Eye (tissue), 1 donor: ENCODE results near the gene CCDC174.
A peak's percentile ranks its signal among the peaks of the same experiment; 100 is the strongest.
"Not testable (repeated sequence)": the region's sequence is repeated elsewhere in the genome, so short reads cannot be mapped to it uniquely, and the experiment has no call there.

Source experiments
- DNase-seq: peaks from one replicate; pipeline ENCODE4 v3.0.0-alpha.2; 2015

Gene CCDC174

DNA sequence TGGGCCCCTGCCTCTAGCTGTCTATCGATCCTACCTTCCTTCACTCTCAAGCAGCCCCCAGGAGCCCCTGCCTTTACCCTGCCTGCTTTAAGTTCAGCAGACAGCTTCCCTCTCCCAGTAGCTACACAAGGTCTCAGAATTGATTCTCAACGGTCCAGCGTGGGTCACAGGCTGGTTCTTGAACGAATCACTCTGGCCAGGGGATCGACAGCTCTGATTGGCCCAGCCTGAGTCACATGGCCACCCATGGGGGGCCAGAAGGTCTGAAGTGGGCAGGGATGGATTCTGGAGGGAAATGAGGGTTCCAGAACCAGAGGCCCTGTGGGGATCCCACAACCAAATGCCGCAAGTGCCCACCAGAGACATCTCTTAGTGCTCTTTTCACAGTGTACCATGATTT is 23.7 kb upstream of the CCDC174 start:
- DNase-seq: no peak

DNA sequence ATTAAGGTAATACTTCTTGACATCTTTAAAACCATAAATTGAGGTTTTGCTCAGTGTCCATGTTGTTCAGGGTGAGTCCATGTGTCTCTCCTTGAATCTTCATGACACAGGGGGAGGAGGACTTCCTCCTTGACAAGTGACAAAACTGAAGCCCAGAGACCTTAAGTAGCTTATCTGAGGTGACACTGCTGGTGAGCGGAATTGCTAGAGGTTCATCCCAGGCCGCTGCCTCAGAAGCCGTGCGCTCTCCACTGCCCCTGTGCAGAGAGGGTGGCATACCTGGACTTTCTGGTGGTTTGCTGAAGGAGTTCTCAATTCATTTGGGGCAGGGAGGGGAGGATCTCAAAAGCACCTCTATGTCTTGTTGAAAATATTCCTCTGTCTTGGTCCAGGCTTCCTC is 23.2 kb upstream of the CCDC174 start:
- DNase-seq: no peak

DNA sequence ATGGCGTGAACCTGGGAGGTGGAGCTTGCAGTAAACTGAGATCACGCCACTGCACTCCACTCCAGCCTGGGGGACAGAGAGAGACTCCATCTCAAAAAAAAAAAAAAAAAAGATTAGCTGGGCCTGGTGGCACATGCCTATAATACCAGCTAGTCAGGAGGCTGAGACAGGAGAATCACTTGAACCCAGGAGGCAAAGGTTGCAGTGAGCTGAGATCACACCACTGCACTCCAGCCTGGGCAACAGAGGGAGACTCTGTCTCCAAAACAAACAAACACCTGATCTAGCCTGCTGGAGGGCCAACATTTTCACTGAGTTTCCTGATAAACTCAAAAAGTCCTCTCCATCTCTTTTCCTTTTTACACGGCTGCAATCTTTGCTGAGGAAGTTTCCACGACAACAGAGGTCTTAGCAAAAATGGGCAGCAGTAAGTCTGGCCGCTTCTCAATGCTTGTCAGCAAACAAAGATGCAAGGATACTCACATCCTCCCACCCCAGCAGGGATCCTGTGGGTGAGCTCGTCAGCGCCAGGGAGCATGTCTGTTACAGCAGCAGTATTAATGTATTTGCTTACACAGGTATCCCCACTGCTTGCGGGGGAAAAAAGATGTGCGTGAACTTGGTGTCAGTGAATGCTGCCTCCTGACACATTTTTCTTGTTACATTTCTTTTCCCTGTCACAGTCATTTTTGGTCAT is 21.0 kb upstream of the CCDC174 start:
- no peak for DNase-seq

DNA sequence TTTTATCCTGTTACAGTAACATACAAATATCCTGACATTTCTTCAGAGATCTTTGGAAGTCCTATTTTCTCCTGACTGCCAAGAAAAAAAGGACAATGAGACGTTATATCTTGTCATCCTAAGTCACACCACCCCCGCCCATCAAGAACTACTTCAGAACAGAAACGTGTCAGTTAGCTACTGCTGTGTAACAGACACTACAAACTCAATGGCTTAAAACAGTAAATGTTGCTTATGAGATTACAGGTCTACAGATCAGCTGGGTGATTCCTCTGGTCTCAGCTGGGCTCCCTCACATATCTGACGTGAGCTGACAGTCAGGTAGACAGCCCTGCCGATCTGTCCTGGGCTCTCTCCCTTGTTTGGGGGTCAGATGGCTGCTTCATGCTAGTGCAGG is 20.5 kb upstream of the CCDC174 start:
- DNase-seq: no peak

DNA sequence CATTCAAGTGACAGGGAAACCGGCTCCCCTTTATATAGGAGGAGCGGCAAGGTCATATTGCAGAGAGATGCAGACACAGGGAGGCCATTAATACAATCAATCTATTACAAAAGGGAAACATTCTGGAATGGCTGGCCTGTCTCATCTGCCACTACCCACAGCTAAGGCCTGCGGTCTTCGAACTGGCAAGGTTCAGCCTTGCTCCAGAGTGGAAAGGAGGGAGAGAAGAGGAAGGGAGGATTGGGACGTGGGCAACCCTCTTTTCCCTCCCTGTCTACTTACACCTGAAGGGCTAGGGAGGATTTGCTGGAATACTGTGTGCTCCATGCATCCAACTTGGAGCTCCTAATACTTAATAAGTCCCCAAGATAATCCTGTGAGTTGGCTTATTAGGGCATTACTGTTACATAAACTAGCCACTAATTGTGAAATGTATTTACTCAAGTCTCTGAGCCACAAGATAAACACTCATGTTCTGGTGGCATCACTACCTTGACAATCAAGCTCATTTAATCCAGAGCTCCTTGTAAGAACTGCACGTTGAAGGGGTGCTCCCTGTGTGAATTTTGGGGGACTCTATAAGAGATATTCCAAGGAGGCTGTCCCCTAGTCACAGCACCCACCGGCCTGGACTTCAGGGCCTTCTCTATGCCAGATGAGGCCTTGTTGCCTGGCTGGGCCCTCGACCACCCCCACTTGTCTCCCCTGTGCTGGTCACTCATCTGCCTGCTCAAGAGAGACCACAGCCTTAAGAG is 19.7 kb upstream of the CCDC174 start:
- DNase-seq: no peak

DNA sequence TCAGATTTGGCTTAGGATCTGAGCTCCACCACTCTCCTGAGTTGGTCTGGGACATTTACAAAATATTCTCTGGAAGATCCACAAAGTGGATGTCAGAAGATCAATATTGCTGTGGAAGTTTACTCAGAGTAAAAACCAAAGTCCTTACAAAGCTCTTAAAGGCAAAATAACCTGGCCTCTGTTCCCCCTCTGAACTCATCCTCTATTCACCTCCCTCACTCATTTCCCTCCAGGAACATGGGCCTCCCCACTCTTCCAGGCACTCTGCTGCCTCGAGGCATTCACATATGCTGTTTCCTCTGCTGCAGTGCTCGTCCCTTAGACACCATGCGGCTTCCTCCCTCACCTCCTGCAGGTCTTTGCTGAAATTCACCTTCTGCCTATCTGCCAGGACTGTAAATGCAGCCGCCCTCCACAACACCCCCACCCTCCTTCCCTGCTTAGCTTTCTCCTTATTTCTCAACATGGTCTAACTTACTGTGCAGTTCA is 19.1 kb upstream of the CCDC174 start:
- DNase-seq: no peak

DNA sequence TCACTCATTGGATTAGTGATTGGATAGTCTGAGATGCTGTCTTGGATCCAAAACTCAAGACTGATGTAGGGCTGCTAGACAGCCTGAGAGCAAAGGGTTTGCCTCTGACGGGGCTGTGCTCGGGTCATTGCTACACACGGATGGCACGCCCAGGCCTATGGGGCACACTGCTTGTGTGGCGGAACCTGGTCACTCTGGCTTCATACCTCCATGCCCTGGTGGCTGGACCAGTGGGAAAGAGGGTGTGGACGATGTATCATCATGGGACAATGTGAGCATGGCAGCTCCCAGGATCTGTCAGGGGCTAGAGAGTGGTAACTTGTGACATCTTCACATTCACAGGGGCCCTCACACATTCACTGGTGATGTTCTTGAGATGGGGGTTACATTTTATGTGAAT is 18.1 kb upstream of the CCDC174 start:
- DNase-seq: no peak

DNA sequence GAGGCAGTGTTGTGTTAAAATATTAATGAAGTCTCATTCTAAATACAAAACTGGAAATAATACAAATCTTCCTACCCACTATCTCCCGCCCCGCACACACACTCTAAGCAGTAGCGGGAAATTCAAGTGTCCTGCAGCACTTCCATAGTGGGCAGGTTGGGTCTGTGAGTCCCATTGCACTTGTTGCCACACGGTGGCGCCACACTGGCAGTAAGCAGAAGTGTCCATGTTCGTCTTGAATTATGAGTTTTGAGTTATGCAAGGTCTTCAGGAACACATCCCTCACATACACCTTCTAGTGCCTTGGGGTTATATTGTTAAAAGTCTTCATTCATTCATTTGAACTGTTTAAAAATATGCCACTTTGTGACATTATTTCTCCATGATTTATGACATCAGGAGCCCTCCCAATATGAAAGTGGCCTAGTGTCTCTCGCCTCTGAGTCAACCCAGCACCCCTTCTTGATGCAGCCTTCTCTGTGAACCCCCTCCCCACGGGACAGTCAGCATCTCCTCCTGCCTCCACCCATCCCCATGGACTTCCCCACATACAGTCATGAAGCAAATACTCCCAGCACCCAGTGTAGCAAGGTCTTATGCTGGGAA is 17.6 kb upstream of the CCDC174 start:
- DNase-seq: peak; percentile 49

DNA sequence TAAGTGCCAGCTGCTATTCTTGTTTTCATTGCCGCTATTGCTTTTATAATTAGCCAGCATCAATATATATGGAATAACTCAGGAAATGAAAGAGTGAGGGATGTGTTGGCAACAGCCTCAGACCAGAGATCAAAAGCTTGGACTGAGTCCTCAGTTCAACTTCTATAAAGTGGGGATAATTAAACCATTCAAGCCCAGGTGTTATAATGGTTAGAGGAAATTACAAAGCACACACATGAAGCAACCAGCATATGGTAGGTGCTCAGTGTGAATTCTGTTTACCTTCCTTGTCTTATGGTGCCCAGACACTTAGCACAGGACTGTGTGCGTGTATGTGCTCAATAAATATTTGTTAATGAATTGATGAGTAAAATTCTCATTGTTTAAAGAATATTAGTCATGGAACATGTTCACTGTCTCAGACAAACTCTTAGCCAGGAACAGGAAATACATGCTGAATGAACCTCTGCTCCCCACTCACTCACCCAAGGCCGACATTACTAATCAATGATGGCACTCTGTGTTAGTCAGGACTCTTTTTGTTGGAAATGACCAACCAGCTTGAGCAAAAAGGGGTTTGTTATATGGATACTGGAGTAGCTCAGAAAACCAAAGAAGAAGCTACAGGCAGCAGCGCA is 16.7 kb upstream of the CCDC174 start:
- no peak for DNase-seq

DNA sequence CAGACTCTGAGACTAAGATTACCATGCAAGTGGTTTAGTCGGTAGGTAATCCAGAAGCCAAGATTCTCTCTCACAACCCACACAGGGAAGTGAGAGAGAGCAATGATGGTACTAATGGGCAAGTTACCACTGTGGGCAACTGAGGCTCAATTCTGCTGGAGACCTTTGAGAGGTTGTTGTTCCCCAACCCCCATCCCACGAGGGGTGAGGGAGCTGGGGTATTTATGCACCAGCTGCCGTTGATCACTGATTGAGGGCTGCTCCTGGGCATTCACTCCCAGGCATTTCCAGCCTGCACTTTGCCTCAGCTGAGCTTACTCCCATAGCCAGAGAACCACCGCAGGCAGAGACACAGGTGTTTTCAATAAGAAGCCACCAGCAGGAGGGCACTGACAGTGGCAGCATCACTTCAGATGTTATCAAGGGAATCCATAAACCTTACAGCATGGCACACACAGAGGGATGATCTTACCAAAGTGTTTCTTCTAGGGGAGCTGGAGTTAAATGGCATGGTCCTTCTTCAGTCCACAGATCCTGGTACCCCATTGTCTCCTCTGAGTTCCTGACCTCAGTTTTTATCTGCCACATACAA is 15.0 kb upstream of the CCDC174 start:
- DNase-seq: no peak

DNA sequence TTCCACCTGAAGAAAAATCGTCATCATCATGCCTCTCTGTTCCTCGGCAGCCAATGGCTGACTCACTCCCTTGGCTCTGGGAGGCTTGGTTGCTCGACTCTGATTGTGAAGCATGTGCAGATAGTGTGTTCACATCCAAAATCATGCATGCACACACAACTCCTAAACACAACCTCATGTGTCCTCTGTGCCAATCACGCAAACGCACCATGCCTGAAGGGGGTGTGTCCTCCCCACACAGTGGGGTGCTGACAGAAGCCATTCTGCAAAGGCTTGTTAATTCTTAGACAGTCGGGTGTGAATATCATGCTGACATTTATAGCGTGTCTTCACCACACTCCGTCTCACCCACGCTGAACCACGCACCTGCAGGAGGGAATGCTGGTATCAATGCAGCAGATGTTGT is 11.4 kb upstream of the CCDC174 start:
- no peak for DNase-seq

DNA sequence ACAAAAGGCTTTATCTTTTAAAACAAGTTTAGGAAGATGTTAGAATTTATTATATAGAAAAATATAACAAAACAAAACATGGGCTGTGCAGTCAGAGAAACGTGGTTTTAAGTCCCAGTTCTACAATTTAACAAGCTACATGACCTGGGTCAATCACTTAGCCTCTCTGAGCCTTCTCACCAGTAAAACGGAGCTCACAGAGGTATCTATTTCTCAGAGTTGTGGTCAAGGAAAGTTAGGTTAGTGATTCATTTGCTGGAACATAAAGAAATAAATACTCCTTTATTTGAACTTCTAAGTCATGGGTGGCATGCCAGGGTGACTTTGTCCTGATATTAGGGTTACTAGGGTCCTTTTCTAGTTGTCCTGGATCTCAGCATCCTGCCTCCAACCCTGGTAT is 10.8 kb upstream of the CCDC174 start:
- DNase-seq: no peak

DNA sequence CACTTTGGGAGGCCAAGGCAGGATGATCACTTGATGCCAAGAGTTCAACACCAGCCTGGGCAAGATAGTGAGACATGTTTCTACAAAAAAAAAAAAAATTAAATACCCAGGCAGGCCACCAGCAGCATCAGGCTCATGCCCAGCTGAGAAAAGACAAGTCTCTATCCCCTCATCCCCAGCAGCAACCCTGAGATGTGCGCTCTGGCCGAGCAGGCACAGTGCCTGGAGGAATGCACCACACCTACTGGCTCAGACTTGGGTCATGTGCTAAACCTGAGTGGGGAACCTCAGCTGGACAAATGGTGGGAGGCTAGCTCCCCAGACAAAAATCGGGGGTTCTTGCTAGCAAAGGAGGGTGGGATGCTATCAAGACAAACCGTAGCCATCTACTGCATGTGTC is 10.2 kb upstream of the CCDC174 start:
- DNase-seq: no peak

DNA sequence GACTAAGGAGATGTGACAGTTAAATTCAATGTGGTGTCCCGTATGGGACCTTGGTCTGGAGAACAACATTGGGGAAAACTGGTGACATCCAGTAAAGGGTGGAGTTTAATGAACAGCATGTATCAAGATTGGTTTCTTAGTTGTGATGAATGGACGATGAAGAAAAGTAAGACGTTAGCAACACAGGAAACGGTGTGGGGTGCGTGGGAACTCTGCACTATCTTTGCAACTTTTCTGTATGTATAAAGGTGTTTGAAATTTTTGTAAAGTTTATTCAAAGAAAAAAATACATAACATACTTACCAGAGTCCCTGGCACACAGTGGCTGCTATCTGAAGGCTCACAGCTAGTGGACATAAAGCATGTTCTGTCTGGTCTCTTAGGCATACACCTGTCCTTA is 6.1 kb upstream of the CCDC174 start:
- DNase-seq: no peak

DNA sequence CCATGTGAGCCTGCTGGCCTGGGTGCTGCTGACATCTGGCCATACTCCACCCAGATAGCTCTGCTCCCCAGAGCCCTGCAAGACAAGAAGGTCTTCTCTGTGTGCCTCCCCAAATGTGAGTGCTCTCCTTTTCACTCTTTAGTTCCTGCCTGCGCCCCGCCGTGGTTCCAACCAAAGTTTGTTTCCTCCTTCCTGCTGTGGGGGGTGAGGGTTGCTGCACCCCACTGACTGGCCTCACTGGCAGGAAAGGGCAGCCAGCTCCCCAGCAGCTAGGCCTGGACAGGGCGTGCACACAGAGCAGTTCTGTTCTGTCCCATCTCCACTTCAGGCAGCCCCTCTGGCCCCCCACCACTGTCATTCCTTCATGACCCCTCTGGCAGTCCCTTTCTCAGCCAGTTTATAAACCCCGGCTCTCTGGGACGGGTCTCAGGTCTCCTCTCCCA is 5.4 kb upstream of the CCDC174 start:
- no peak for DNase-seq

DNA sequence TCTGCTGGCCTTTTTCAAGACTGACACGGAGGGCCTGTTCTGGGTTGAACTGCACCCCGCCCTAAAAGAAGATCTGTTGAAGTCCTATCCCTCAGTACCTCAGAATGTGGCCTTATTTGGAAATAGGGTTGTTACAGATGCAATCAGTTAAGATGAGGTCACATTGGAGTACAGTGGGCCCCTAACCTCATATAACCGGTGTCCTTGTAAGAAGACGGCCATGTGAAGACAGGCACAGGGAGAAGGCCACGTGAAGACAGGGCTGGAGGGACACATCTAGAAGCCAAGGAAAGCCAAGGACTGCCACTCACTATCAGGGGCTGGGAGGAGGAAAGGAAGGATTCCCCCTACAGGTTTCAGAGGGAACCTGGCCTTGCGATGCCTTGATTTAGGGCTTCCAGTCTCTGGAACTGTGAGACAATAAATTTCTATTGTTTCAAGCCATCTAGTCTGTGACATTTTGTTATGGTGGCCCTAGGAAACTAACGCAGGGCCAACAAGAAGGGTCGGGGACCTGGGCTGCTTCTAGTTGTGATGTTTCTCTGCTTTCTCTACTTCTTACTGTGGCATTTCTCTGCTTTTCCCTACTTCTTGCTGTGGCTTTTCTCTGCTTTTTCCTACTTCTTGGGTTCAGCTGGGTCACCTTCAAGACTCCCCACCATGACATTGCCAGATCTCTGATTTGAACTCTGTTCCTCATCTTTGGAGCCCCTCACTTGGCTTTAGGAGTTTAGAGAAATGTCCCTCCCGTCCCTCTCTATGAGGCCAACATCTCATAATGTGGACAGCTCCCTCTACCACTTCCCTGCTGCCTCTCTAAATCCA is 4.8 kb upstream of the CCDC174 start:
- DNase-seq: no peak

DNA sequence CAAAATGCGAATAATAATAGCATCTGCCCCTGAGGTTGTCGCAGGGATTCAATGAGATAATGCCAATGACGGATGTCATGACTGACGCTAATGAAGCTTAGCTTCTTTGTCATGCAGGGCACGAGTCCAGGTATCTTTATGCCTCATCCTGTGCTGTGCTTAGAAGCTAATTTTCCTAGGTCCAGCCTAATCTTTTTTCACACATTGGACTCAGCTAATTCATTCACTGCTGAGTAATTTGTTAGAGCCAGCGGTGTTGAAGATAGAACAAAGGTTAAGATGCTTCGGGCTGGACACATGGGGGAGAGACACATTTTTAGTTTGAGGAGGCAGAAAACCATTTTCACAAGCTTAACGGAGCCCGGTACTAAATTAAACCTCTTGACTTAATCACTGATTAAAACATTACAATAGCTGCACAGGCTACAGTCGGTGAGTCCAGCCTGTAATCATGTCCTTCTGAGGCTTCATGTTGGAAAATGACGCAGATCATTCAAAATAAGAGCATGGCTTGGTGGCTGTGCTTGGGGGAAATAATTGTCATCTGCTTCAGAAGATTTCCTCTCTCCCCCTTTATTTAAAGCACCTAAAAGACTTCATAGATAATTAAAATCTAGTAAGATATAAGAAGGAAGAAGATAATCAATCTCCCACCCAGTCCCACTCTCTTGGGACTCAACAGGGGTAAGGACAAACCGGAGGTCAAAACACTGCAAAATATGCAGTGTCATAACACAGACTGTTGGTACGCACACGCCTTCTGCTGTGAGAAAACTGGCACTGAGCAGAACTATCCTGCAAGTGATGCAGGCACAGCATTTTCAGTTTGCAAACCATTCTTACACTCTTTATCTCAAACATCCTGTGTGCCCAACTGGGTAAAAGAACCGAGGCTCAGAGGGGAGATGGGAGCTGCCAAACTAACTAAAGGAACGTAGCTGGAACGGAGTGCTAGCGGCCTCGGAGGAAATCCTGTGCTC is 3.3 kb upstream of the CCDC174 start:
- no peak for DNase-seq

DNA sequence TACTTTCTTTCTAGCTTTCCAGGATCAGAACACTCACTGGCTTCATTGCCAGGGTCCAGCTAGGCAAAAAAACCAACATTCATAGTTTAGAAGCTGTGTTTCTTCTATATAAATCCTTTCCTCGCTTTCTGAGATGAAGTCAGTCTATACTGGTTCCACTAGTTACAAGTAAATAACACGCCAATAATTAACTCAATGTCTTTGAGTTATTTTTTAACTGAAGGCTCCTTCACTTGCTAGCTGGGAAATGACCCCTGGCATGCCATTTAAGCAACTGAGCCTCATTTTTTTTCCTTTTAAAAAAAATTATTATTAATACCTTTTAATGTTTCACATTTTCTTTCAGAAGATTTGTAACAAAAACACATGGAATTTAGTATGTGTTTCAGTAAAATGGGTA is 2.1 kb upstream of the CCDC174 start:
- DNase-seq: no peak

DNA sequence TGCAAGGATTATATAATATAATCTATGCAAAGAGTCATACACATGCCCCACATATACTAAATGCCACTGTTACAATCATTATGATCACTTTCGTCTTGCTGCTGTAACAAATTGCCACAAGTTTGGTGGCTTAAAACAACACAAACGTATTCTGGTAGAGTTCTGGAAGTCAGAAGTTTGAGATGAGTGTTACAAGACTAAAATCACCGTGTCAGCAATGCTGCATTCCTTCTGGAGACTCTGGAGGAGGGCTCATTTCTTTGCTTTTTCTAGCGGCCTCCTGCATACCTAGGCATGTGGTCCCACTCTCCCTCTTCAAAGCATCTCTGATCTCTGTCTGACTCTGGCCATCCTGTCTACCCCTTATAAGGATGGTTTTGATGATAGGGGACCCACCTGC is 1.4 kb upstream of the CCDC174 start:
- no peak for DNase-seq

DNA sequence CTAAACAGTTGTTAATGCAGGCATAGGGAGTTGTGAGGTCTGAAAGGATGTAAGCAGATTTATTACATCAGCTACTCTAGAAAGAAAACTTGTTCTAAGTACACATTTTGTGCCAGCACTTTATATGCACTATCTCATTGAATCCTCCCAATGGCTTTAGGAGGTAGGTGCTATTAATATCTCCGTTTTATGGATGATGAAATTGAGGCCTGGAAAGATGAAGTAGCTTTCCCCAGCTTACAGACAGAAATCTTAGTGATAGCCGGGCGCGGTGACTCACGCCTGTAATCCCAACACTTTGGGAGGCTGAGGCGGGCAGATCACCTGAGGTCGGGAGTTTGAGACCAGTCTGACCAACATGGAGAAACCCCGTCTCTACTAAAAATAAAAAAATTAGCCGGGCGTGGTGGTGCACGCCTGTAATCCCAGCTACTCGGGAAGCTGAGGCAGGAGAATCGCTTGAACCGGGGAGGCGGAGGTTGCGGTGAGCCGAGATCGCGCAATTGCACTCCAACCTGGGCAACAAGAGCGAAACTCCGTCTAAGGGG is 872 bp downstream of the CCDC174 start:
- DNase-seq: not testable (repeated sequence)

DNA sequence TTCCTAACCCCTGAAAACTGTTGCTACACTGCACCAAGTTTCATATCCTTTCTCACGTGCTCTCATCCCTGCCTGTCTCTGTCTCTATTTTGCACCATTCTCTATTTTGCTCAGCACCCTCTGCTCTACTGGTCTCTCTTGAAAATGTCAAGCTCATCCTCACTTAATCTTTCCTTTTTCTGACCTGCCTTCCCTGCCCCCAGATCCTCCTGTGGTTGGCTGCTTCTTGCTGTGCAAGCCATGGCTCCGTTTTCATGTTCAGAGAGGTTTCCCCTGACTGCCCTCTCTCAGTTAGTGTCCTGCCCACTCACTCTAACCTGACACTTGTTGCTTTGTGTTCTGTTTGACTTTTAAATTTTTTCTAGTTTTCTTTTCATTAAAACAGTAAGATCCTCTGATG is 6.0 kb downstream of the CCDC174 start:
- no peak for DNase-seq
